ENCODE data around the gene DR1. TPM values are rescaled to one million over a fixed set of nuclear protein-coding genes. Genes with fewer than 3 reads are reported as not detected.

DR1 gene
- total RNA-seq, 1 donor from 2014 or later = 8.7 TPM

- no peaks in the 10 kb centered on the region for H3K27me3 ChIP-seq
- H3K9me3 ChIP-seq = no peaks in the 10 kb centered on the region
- H3K4me1 ChIP-seq = peaks cover 0 to 2% of the 10 kb centered on the region in 2 donors
- intact Hi-C loops (cut with DNase I) = loop anchor here (2.0 to 10.0 kb wide), 3 partner anchors 270 to 1070 kb away; partner anchors contain the start of gene ABCD3
- no peaks in the 10 kb centered on the region for H3K36me3 ChIP-seq
- H3K27ac ChIP-seq = no peak overlapping the region
- TF ChIP-seq CTCF (IDR thresholded peaks at IDR 0.05) = no peak
- DNase-seq (ENCODE audit: low spot score in 2 of 2) = no peak
- no peak overlapping the region for H3K4me3 ChIP-seq
Observed at GRCh38 chr1:93344484-93344883, 1.2 kb upstream of the DR1 start.

GRCh38 chr1:93344886-93345632 is 648 bp upstream of the DR1 start:
- peaks cover 0 to 3% of the 10 kb centered on the region in 2 donors for H3K4me1 ChIP-seq
- no peaks in the 10 kb centered on the region for H3K9me3 ChIP-seq
- H3K27ac ChIP-seq = peak overlapping the region; percentile 95 to 98
- intact Hi-C loops (cut with DNase I) = loop anchor here (1.0 to 10.0 kb wide), 7 partner anchors 38 to 1070 kb away; partner anchors contain the start of genes ABCD3, CCDC18, MTF2 and TMED5
- H3K27me3 ChIP-seq = no peaks in the 10 kb centered on the region
- no peak for DNase-seq (ENCODE audit: low spot score in 2 of 2)
- no peaks in the 10 kb centered on the region for H3K36me3 ChIP-seq
- TF ChIP-seq CTCF (IDR thresholded peaks at IDR 0.05) = no peak
- peak overlapping the region; percentile 98 to 99 for H3K4me3 ChIP-seq

- Histone ChIP-seq H3K27ac (peak overlapping the region; percentile 95 to 98), H3K4me3 (peak overlapping the region; percentile 98 to 99), H3K36me3 (no peaks in the 10 kb centered on the region), H3K4me1 (peaks cover 0 to 9% of the 10 kb centered on the region in 2 donors), H3K9me3 (no peaks in the 10 kb centered on the region), H3K27me3 (no peaks in the 10 kb centered on the region)
- no peak for DNase-seq (ENCODE audit: low spot score in 2 of 2)
- no peak for TF ChIP-seq CTCF (IDR thresholded peaks at IDR 0.05)
- intact Hi-C loops (cut with DNase I) = loop anchor here (5.0 to 10.0 kb wide), 5 partner anchors 39 to 1068 kb away; partner anchors contain the start of genes ABCD3, CCDC18 and TMED5
Observed at GRCh38 chr1:93346421-93346993, 800 bp downstream of the DR1 start.

- H3K4me1 ChIP-seq = peaks cover 0 to 12% of the 10 kb centered on the region in 2 donors
- H3K27ac ChIP-seq = peak overlapping the region in 1 of 2 donors; percentile 95
- peak overlapping the region; percentile 98 to 99 for H3K4me3 ChIP-seq
- no peak for TF ChIP-seq CTCF (IDR thresholded peaks at IDR 0.05)
- H3K27me3 ChIP-seq = no peaks in the 10 kb centered on the region
- intact Hi-C loops (cut with DNase I) = loop anchor here (5.0 to 10.0 kb wide), 5 partner anchors 40 to 1067 kb away; partner anchors contain the start of genes ABCD3, CCDC18 and TMED5
- H3K9me3 ChIP-seq = no peaks in the 10 kb centered on the region
- no peaks in the 10 kb centered on the region for H3K36me3 ChIP-seq
- DNase-seq (ENCODE audit: low spot score in 2 of 2) = no peak
Observed at GRCh38 chr1:93347334-93347899, 1.7 kb downstream of the DR1 start.

- TF ChIP-seq CTCF (IDR thresholded peaks at IDR 0.05) = no peak
- no peak overlapping the region for H3K27ac ChIP-seq
- intact Hi-C loops (cut with DNase I) = loop anchor here (5.0 to 10.0 kb wide), 5 partner anchors 41 to 1067 kb away; partner anchors contain the start of genes ABCD3, CCDC18 and TMED5
Observed at GRCh38 chr1:93348104-93348728, 2.5 kb downstream of the DR1 start.

More at GRCh38 chr1:93348104-93348728, 2.5 kb downstream of the DR1 start:
- Histone ChIP-seq H3K9me3 (no peaks in the 10 kb centered on the region), H3K4me1 (peaks cover 0 to 18% of the 10 kb centered on the region in 2 donors), H3K4me3 (peak overlapping the region; percentile 98 to 99), H3K27me3 (no peaks in the 10 kb centered on the region), H3K36me3 (no peaks in the 10 kb centered on the region)
- DNase-seq (ENCODE audit: low spot score in 2 of 2) = no peak

Data from ascending aorta (tissue), 2 donors.